Neutrophil (primary cell): ENCODE results near the gene IL17REL.

Experiments
- H3K27ac ChIP-seq: fragments of 200-600 bp; sonication (generic); 2 replicates; pipeline ENCODE4 v1.5.1; 2016; ENCODE audit warnings: mild to moderate bottlenecking, moderate library complexity
- H3K27me3 ChIP-seq: fragments of 200-600 bp; sonication (generic); 2 replicates; pipeline ENCODE4 v1.6.0; 2016; ENCODE audit warnings: mild to moderate bottlenecking
- H3K36me3 ChIP-seq: fragments of 200-600 bp; sonication (generic); 2 replicates; pipeline ENCODE4 v1.5.1; 2017
- H3K4me1 ChIP-seq, 2 experiments: fragments of 200-600 bp in 1 of 2; sonication (generic) in 1 of 2; 1 replicate in 1 of 2; 2 replicates in 1 of 2; pipeline versions ENCODE4 v1.5.1 to v1.6.1; 2013 to 2016; ENCODE audit warnings: low read depth in 1 of 2, low read length in 1 of 2, mild to moderate bottlenecking in 1 of 2, moderate library complexity in 1 of 2; ENCODE audit not compliant: control insufficient read depth in 1 of 2, insufficient read depth in 1 of 2
- H3K4me3 ChIP-seq, 2 experiments: fragments of 200-600 bp in 1 of 2; sonication (generic) in 1 of 2; 1 replicate in 1 of 2; 2 replicates in 1 of 2; pipeline ENCODE4 v1.5.1; 2013 to 2016; ENCODE audit warnings: low read depth in 1 of 2, low read length in 1 of 2, mild to moderate bottlenecking in 1 of 2, moderate library complexity in 1 of 2
- H3K9me3 ChIP-seq: fragments of 200-600 bp; sonication (generic); 2 replicates; pipeline ENCODE4 v1.5.1; 2016
- CTCF ChIP-seq: fragments of 200-600 bp; sonication (generic); IDR thresholded peaks from 2 replicates; pipeline ENCODE4 v1.5.1; 2016; ENCODE audit warnings: antibody characterized with exemption

Gene IL17REL

GRCh38 chr22:50002791-50003190 is 9.8 kb downstream of the IL17REL start:
- Histone ChIP-seq H3K9me3 (no peaks in the 10 kb centered on the region), H3K27me3 (peaks cover 51% of the 10 kb centered on the region), H3K36me3 (no peaks in the 10 kb centered on the region), H3K27ac (no peak overlapping the region), H3K4me3 (no peak overlapping the region), H3K4me1 (peaks cover 3 to 10% of the 10 kb centered on the region in 2 experiments)
- no peak for TF ChIP-seq CTCF

GRCh38 chr22:50001388-50002231 is 11.0 kb downstream of the IL17REL start:
- H3K9me3 ChIP-seq: no peaks in the 10 kb centered on the region
- no peak overlapping the region for H3K27ac ChIP-seq
- H3K4me3 ChIP-seq: no peak overlapping the region
- H3K4me1 ChIP-seq: peaks cover 3 to 10% of the 10 kb centered on the region in 2 experiments
- no peak for TF ChIP-seq CTCF
- H3K36me3 ChIP-seq: no peaks in the 10 kb centered on the region
- peaks cover 51% of the 10 kb centered on the region for H3K27me3 ChIP-seq

- H3K9me3 ChIP-seq: no peaks in the 10 kb centered on the region
- H3K27me3 ChIP-seq: peaks cover 51% of the 10 kb centered on the region
- H3K36me3 ChIP-seq: no peaks in the 10 kb centered on the region
- H3K27ac ChIP-seq: no peak overlapping the region
- H3K4me3 ChIP-seq: no peak overlapping the region
- TF ChIP-seq CTCF: no peak
- peaks cover 3 to 10% of the 10 kb centered on the region in 2 experiments for H3K4me1 ChIP-seq
These were observed 11.8 kb downstream of the IL17REL start for GRCh38 chr22:50000587-50001387.

DNA sequence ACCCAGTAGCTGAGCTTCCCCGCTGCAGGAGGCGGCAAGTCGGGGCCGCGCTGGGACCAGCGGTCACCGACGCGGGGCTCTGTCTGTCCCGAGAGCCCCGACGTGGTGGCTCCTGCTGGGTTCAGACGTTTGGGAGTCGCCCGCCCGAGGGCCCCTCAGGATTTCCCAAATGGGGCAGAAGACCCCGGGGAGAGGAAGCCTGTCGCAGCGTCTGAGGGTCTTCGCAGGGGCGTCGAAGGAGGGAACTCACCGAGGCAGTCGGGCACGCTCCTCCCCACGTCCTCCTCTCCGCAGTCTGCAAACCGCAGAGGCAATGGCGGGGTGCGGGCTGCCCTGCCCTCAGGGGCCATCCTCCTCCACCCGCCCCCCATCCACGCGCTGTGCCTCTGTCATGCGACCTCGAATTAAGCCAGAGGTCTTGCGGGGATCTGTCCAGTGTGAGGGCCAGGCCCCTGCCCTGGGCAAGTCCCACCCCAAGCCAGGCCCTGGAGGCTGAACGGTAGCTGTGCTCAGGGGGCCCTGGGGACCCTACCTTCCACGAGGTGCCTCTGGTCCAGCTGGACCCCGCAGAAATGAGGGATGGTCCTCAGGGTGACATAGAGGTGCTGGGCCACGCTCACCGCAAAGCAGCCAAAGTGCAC is 12.5 kb downstream of the IL17REL start:
- no peaks in the 10 kb centered on the region for H3K36me3 ChIP-seq
- TF ChIP-seq CTCF: no peak
- H3K9me3 ChIP-seq: no peaks in the 10 kb centered on the region
- peaks cover 3 to 10% of the 10 kb centered on the region in 2 experiments for H3K4me1 ChIP-seq
- H3K27ac ChIP-seq: no peak overlapping the region
- peak overlapping the region in 1 of 2 experiments; percentile 49 for H3K4me3 ChIP-seq
- H3K27me3 ChIP-seq: peaks cover 51% of the 10 kb centered on the region

- Histone ChIP-seq H3K4me1 (peaks cover 3 to 10% of the 10 kb centered on the region in 2 experiments), H3K9me3 (no peaks in the 10 kb centered on the region), H3K27ac (no peak overlapping the region), H3K27me3 (peaks cover 50% of the 10 kb centered on the region), H3K36me3 (no peaks in the 10 kb centered on the region), H3K4me3 (peak overlapping the region in 1 of 2 experiments; percentile 49)
- no peak for TF ChIP-seq CTCF
These were observed 13.3 kb downstream of the IL17REL start for GRCh38 chr22:49999063-49999945.
